ENCODE measurements around the gene LRP8.

Gene LRP8

DNA sequence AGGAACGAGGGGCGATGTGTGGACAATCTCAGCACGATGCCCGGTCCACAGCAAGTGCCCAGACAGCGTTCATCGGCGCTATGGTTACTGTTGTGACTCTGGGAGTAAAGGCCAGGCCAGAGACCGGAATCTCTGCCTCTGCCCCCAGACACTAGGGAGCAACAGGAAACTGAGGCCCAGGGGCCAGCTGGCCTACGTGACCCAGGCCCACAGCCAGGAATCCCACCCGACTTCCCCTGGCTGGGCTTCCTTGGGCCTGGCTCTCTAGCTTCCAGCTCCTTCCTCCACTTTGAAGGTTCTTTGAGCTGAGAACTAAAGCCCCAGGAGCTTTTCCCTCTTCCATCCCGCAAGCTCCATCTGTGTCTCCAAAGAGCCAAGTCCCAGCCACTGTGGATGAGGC, 4.6 kb downstream of the LRP8 start:
- Histone ChIP-seq H2AFZ (ENCODE audit: low read length) (no peak overlapping the region), H3K4me3 (ENCODE audit: low read length) (no peak overlapping the region), H4K20me1 (ENCODE audit: insufficient read depth, low read length) (no peaks in the 10 kb centered on the region), H3K9me2 (replicated peaks; ENCODE audit: insufficient read depth, low read length) (no peaks in the 10 kb centered on the region), H3K79me2 (ENCODE audit: low read length) (peaks cover 86% of the 10 kb centered on the region), H3K27me3 (replicated peaks; ENCODE audit: insufficient read depth, low read length) (no peaks in the 10 kb centered on the region), H3K9me3 (replicated peaks; ENCODE audit: insufficient read depth, low read length) (no peaks in the 10 kb centered on the region), H3K27ac (ENCODE audit: low read length) (no peak overlapping the region), H3F3A (ENCODE audit: insufficient read depth, low read length) (peaks cover 20% of the 10 kb centered on the region), H3K9ac (ENCODE audit: low read length) (no peak overlapping the region), H3K4me2 (ENCODE audit: low read depth, low read length) (no peak overlapping the region), H3K36me3 (replicated peaks; ENCODE audit: insufficient read depth, low read length) (peaks cover 3% of the 10 kb centered on the region; the same call in 1 of the 2 replicates), H3K4me1 (ENCODE audit: low read length) (peaks cover 9% of the 10 kb centered on the region)
- TF ChIP-seq EZH2phosphoT487 (IDR thresholded peaks at IDR 0.05; ENCODE audit: low read length) (no peak), EZH2 (optimal IDR thresholded peaks at IDR 0.05; ENCODE audit: low read depth, low read length) (no peak)
- TF ChIP-seq, protein P1, sequence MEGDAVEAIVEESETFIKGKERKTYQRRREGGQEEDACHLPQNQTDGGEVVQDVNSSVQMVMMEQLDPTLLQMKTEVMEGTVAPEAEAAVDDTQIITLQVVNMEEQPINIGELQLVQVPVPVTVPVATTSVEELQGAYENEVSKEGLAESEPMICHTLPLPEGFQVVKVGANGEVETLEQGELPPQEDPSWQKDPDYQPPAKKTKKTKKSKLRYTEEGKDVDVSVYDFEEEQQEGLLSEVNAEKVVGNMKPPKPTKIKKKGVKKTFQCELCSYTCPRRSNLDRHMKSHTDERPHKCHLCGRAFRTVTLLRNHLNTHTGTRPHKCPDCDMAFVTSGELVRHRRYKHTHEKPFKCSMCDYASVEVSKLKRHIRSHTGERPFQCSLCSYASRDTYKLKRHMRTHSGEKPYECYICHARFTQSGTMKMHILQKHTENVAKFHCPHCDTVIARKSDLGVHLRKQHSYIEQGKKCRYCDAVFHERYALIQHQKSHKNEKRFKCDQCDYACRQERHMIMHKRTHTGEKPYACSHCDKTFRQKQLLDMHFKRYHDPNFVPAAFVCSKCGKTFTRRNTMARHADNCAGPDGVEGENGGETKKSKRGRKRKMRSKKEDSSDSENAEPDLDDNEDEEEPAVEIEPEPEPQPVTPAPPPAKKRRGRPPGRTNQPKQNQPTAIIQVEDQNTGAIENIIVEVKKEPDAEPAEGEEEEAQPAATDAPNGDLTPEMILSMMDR (IDR thresholded peaks at IDR 0.05; ENCODE audit: low read length): no peak
- no peak for DNase-seq

- TF ChIP-seq EZH2 (optimal IDR thresholded peaks at IDR 0.05; ENCODE audit: low read depth, low read length) (no peak), EZH2phosphoT487 (IDR thresholded peaks at IDR 0.05; ENCODE audit: low read length) (no peak)
- TF ChIP-seq, protein P1 (IDR thresholded peaks at IDR 0.05; ENCODE audit: low read length): no peak
- peaks cover 8% of the 10 kb centered on the region for H3K4me1 ChIP-seq (ENCODE audit: low read length)
- no peaks in the 10 kb centered on the region for H3K9me2 ChIP-seq (replicated peaks; ENCODE audit: insufficient read depth, low read length)
- no peak overlapping the region for H3K9ac ChIP-seq (ENCODE audit: low read length)
- H3K9me3 ChIP-seq (replicated peaks; ENCODE audit: insufficient read depth, low read length): no peaks in the 10 kb centered on the region
- peaks cover 14% of the 10 kb centered on the region for H3F3A ChIP-seq (ENCODE audit: insufficient read depth, low read length)
- peaks cover 93% of the 10 kb centered on the region for H3K79me2 ChIP-seq (ENCODE audit: low read length)
- H3K36me3 ChIP-seq (replicated peaks; ENCODE audit: insufficient read depth, low read length): peaks cover 3% of the 10 kb centered on the region; the same call in 1 of the 2 replicates
- H3K27ac ChIP-seq (ENCODE audit: low read length): no peak overlapping the region
- no peak overlapping the region for H3K4me3 ChIP-seq (ENCODE audit: low read length)
- H3K4me2 ChIP-seq (ENCODE audit: low read depth, low read length): no peak overlapping the region
- no peaks in the 10 kb centered on the region for H4K20me1 ChIP-seq (ENCODE audit: insufficient read depth, low read length)
- DNase-seq: no peak
- H3K27me3 ChIP-seq (replicated peaks; ENCODE audit: insufficient read depth, low read length): no peaks in the 10 kb centered on the region
- no peak overlapping the region for H2AFZ ChIP-seq (ENCODE audit: low read length)
Measured at GRCh38 chr1:53321776-53322602, 5.9 kb downstream of the LRP8 start.

DNA sequence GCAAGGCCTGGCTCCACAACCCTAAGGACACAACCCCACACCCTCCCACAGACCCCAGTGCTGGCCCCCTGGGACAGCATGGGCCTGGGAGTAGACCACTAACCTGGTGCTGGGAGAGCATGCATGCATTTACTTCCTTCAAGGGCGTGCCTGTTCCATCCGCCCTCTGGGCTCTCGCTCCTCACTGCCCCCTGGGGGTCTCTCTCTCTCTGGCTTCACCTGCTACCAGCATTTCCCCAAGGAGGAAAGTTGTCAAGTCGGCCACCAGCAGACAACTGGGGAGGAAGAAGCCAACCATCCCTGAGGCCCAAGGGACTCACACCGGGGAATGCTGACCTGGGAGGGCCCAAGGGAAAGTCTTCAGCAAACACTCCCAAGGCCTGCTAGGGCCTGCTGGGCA, 6.5 kb downstream of the LRP8 start:
- H3K4me3 ChIP-seq (ENCODE audit: low read length): no peak overlapping the region
- no peak overlapping the region for H3K9ac ChIP-seq (ENCODE audit: low read length)
- H3K79me2 ChIP-seq (ENCODE audit: low read length): peaks cover 95% of the 10 kb centered on the region
- H3K9me2 ChIP-seq (replicated peaks; ENCODE audit: insufficient read depth, low read length): no peaks in the 10 kb centered on the region
- H3K4me2 ChIP-seq (ENCODE audit: low read depth, low read length): no peak overlapping the region
- H3K4me1 ChIP-seq (ENCODE audit: low read length): peaks cover 8% of the 10 kb centered on the region
- no peaks in the 10 kb centered on the region for H3K9me3 ChIP-seq (replicated peaks; ENCODE audit: insufficient read depth, low read length)
- DNase-seq: no peak
- H3K27ac ChIP-seq (ENCODE audit: low read length): no peak overlapping the region
- no peak overlapping the region for H2AFZ ChIP-seq (ENCODE audit: low read length)
- peaks cover 3% of the 10 kb centered on the region; the same call in 1 of the 2 replicates for H3K36me3 ChIP-seq (replicated peaks; ENCODE audit: insufficient read depth, low read length)
- no peaks in the 10 kb centered on the region for H4K20me1 ChIP-seq (ENCODE audit: insufficient read depth, low read length)
- peaks cover 8% of the 10 kb centered on the region for H3F3A ChIP-seq (ENCODE audit: insufficient read depth, low read length)
- TF ChIP-seq EZH2phosphoT487 (IDR thresholded peaks at IDR 0.05; ENCODE audit: low read length): no peak
- TF ChIP-seq EZH2 (optimal IDR thresholded peaks at IDR 0.05; ENCODE audit: low read depth, low read length): no peak
- TF ChIP-seq, protein P1 (IDR thresholded peaks at IDR 0.05; ENCODE audit: low read length): peak; percentile 18; the same call in 1 of the 2 replicates
- no peaks in the 10 kb centered on the region for H3K27me3 ChIP-seq (replicated peaks; ENCODE audit: insufficient read depth, low read length)

Measured in MM.1S (cell line).